H9 (cell line): Measurements from ENCODE around the gene ARSG. TPM values are rescaled to one million over a fixed set of nuclear protein-coding genes. Genes with fewer than 3 reads are reported as not detected.

Source experiments
- DNase-seq: peaks from one replicate; pipeline ENCODE4 v3.0.0-alpha.2; 2017
- H2AFZ ChIP-seq: one replicate; pipeline ENCODE4 v1.6.1; 2013; ENCODE audit warnings: mild to moderate bottlenecking, low read length, control low read depth, moderate library complexity
- H2AK5ac ChIP-seq: 2 replicates; pipeline ENCODE4 v1.6.1; 2013; ENCODE audit warnings: low read length, control low read depth, mixed read lengths; ENCODE audit not compliant: insufficient read length
- H2BK120ac ChIP-seq: one replicate; pipeline ENCODE4 v1.6.1; 2013; ENCODE audit warnings: low read depth, mild to moderate bottlenecking, low read length, control low read depth, inconsistent platforms; ENCODE audit not compliant: poor library complexity, severe bottlenecking
- H2BK12ac ChIP-seq: 2 replicates; pipeline ENCODE4 v1.6.1; 2013; ENCODE audit warnings: low read length, control low read depth, mixed read lengths, low read depth; ENCODE audit not compliant: insufficient read length
- H2BK15ac ChIP-seq: 2 replicates; pipeline ENCODE4 v1.6.1; 2013; ENCODE audit warnings: low read depth, low read length, control low read depth
- H2BK20ac ChIP-seq: one replicate; pipeline ENCODE4 v1.6.1; 2013; ENCODE audit warnings: low read depth, mild to moderate bottlenecking, low read length, control low read depth, inconsistent platforms; ENCODE audit not compliant: poor library complexity, severe bottlenecking
- H2BK5ac ChIP-seq: 2 replicates; pipeline ENCODE4 v1.6.1; 2013; ENCODE audit warnings: low read length, control low read depth, mixed read lengths; ENCODE audit not compliant: insufficient read length
- H3K14ac ChIP-seq: 2 replicates; pipeline ENCODE4 v1.6.1; 2013; ENCODE audit warnings: low read length, control low read depth; ENCODE audit not compliant: insufficient read depth
- H3K18ac ChIP-seq: 2 replicates; pipeline ENCODE4 v1.6.1; 2013; ENCODE audit warnings: low read depth, mild to moderate bottlenecking, mixed read lengths, low read length, control low read depth; ENCODE audit not compliant: insufficient read length
- H3K23ac ChIP-seq: 2 replicates; pipeline ENCODE4 v1.6.1; 2013; ENCODE audit warnings: low read length, control low read depth, mixed read lengths, low read depth; ENCODE audit not compliant: insufficient read length
- H3K23me2 ChIP-seq: 2 replicates; pipeline ENCODE4 v1.6.1; 2013; ENCODE audit warnings: low read depth, mild to moderate bottlenecking, mixed read lengths, low read length, control low read depth; ENCODE audit not compliant: insufficient read length, poor library complexity, severe bottlenecking
- H3K27ac ChIP-seq: 2 replicates; pipeline ENCODE4 v1.5.1; 2013; ENCODE audit warnings: low read length, control low read depth, mixed read lengths, low read depth; ENCODE audit not compliant: insufficient read length
- H3K27me3 ChIP-seq: 2 replicates; pipeline ENCODE4 v1.6.1; 2013; ENCODE audit warnings: low read length, control low read depth, inconsistent platforms; ENCODE audit not compliant: insufficient read depth
- H3K4ac ChIP-seq: 2 replicates; pipeline ENCODE4 v1.6.1; 2013; ENCODE audit warnings: low read depth, mild to moderate bottlenecking, control low read depth, inconsistent platforms, low read length, moderate library complexity
- H3K4me1 ChIP-seq: 2 replicates; pipeline ENCODE4 v1.6.1; 2013; ENCODE audit warnings: low read length, control low read depth, inconsistent platforms; ENCODE audit not compliant: insufficient read depth
- H3K4me2 ChIP-seq: 2 replicates; pipeline ENCODE4 v1.6.1; 2013; ENCODE audit warnings: low read length, control low read depth, mixed read lengths; ENCODE audit not compliant: insufficient read length, insufficient read depth
- H3K56ac ChIP-seq: 2 replicates; pipeline ENCODE4 v1.6.1; 2013; ENCODE audit warnings: low read depth, mild to moderate bottlenecking, mixed read lengths, low read length, control low read depth; ENCODE audit not compliant: insufficient read length
- H3K79me1 ChIP-seq: 2 replicates; pipeline ENCODE4 v1.6.1; 2013; ENCODE audit warnings: low read depth, mild to moderate bottlenecking, moderate library complexity, low read length, control low read depth, inconsistent platforms; ENCODE audit not compliant: insufficient read depth, poor library complexity, severe bottlenecking
- H3K79me2 ChIP-seq: 2 replicates; pipeline ENCODE4 v1.6.1; 2013; ENCODE audit warnings: low read length, control low read depth, inconsistent platforms; ENCODE audit not compliant: insufficient read depth
- H3K9ac ChIP-seq: 2 replicates; pipeline ENCODE4 v1.6.1; 2013; ENCODE audit warnings: low read length, control low read depth, mixed read lengths; ENCODE audit not compliant: insufficient read length; ENCODE audit errors: extremely low read depth
- H3K9me3 ChIP-seq: one replicate; pipeline ENCODE4 v1.6.1; 2013; ENCODE audit warnings: low read depth, low read length, inconsistent platforms; ENCODE audit not compliant: control insufficient read depth
- H3T11ph ChIP-seq: one replicate; pipeline ENCODE4 v1.6.1; 2013; ENCODE audit warnings: mild to moderate bottlenecking, low read length, control low read depth, inconsistent platforms
- H4K20me1 ChIP-seq: one replicate; pipeline ENCODE4 v1.6.1; 2013; ENCODE audit not compliant: control insufficient read depth, insufficient read length, insufficient read depth
- H4K5ac ChIP-seq: 2 replicates; pipeline ENCODE4 v1.6.1; 2013; ENCODE audit warnings: low read depth, mild to moderate bottlenecking, mixed read lengths, low read length, control low read depth; ENCODE audit not compliant: insufficient read length
- H4K8ac ChIP-seq: replicated peaks from 2 replicates; pipeline ENCODE4 v1.6.1; 2013; ENCODE audit warnings: low read length, control low read depth, mixed read lengths, low read depth; ENCODE audit not compliant: insufficient read length
- H4K91ac ChIP-seq: 2 replicates; pipeline ENCODE4 v1.6.1; 2013; ENCODE audit warnings: low read depth, mild to moderate bottlenecking, moderate library complexity, mixed read lengths, low read length, control low read depth; ENCODE audit not compliant: insufficient read length
- H3K27ac Mint-ChIP-seq, 3 experiments: 2 replicates in 2 of 3; 3 replicates in 1 of 3; pipeline ENCODE4 v1.8.0; 2020 to 2021; ENCODE audit warnings: mixed read lengths in 3 of 3, mild to moderate bottlenecking in 1 of 3, moderate library complexity in 1 of 3
- H3K27me3 Mint-ChIP-seq: 2 replicates; pipeline ENCODE4 v1.8.0; 2021; ENCODE audit warnings: low read depth, mild to moderate bottlenecking, moderate library complexity, mixed read lengths
- H3K36me3 Mint-ChIP-seq, 3 experiments: 2 replicates in 2 of 3; 3 replicates in 1 of 3; pipeline ENCODE4 v1.8.0; 2020 to 2021; ENCODE audit warnings: low read depth in 3 of 3, mixed read lengths in 3 of 3; ENCODE audit not compliant: insufficient read depth in 1 of 3
- H3K4me1 Mint-ChIP-seq, 2 experiments: 2 replicates each; pipeline ENCODE4 v1.8.0; 2020; ENCODE audit warnings: mixed read lengths in 2 of 2
- H3K4me3 Mint-ChIP-seq, 2 experiments: 2 replicates in 1 of 2; 3 replicates in 1 of 2; pipeline ENCODE4 v1.8.0; 2020 to 2021; ENCODE audit warnings: mild to moderate bottlenecking in 2 of 2, mixed read lengths in 2 of 2, moderate library complexity in 1 of 2
- H3K9me3 Mint-ChIP-seq, 2 experiments: 2 replicates in 1 of 2; 3 replicates in 1 of 2; pipeline ENCODE4 v1.8.0; 2020; ENCODE audit warnings: mild to moderate bottlenecking in 2 of 2, mixed read lengths in 2 of 2, moderate library complexity in 1 of 2
- CTCF ChIP-seq: fragments of 200-600 bp; sonication (generic); conservative IDR thresholded peaks from 3 replicates; pipeline ENCODE4 v1.8.0; 2021; ENCODE audit warnings: antibody characterized with exemption, mild to moderate bottlenecking
- WGBS: extraction: QIAGEN DNeasy Blood & Tissue Kit; methylation state at CpG from one replicate; pipeline ENCODE4 v1.1.7; 2013; ENCODE audit warnings: missing lambda C conversion rate, low lambda C conversion rate, mixed read lengths; ENCODE audit not compliant: insufficient read length; ENCODE audit errors: extremely low coverage; 5-methylcytosine and 5-hydroxymethylcytosine counted together
- total RNA-seq: library from RNA; stranded (reverse); gene quantifications from 2 replicates; pipeline ENCODE4 v1.2.1, GENCODE V29; 2021

ARSG gene
- total RNA-seq, 1 experiment from 2014 or later: 3.6 TPM

GRCh38 chr17:68425979-68426378 is 134.7 kb downstream of the ARSG start:
- Histone ChIP-seq H4K8ac (no peak overlapping the region), H2BK120ac (no peak overlapping the region), H2BK20ac (no peak overlapping the region), H4K91ac (no peak overlapping the region), H3K4me1 (no peaks in the 10 kb centered on the region), H3K14ac (no peak overlapping the region), H3K4ac (no peak overlapping the region), H3K56ac (no peak overlapping the region), H2BK15ac (no peak overlapping the region), H3T11ph (no peak overlapping the region), H3K23ac (no peak overlapping the region), H3K23me2 (no peaks in the 10 kb centered on the region), H2AFZ (no peak overlapping the region), H3K4me2 (no peak overlapping the region), H4K20me1 (no peaks in the 10 kb centered on the region), H3K18ac (no peak overlapping the region), H3K79me2 (no peaks in the 10 kb centered on the region), H2AK5ac (no peak overlapping the region), H3K27me3 (no peaks in the 10 kb centered on the region), H2BK12ac (no peak overlapping the region), H3K9ac (no peak overlapping the region), H3K79me1 (no peaks in the 10 kb centered on the region), H4K5ac (no peak overlapping the region), H2BK5ac (no peak overlapping the region), H3K27ac (no peak overlapping the region), H3K9me3 (no peaks in the 10 kb centered on the region)
- Mint-ChIP-seq H3K4me3 (no peak overlapping the region), H3K27me3 (no peaks in the 10 kb centered on the region), H3K36me3 (peaks cover 6 to 25% (median 18%) of the 10 kb centered on the region in 3 experiments), H3K9me3 (no peaks in the 10 kb centered on the region), H3K27ac (peak overlapping the region in 2 of 3 experiments; percentile 14 to 60; a peak in 3 of 7 replicates), H3K4me1 (peaks cover 8% of the 10 kb centered on the region in 2 experiments)
- DNase-seq: no peak
- WGBS: no CpG with 5 or more reads among the region's 12 CpGs
- no peak for TF ChIP-seq CTCF
